HG03064 (cell line): ENCODE data around the gene A1CF.
"Not testable (repeated sequence)": the region's sequence is repeated elsewhere in the genome, so short reads cannot be mapped to it uniquely, and the experiment has no call there.

Source experiments
- ATAC-seq: cut with Tn5 transposase; IDR thresholded peaks from one replicate; pipeline ENCODE4 v1.9.1; 2021; ENCODE audit warnings: low read depth; ENCODE audit not compliant: unreplicated experiment

A1CF gene

GRCh38 chr10:50885097-50885859 lies at the start of gene A1CF:
A1CF (minus strand) TSS chr10:50885627; CDS start chr10:50859940, 25,687 bp downstream.
- ATAC-seq: no peak

GRCh38 chr10:50931948-50932431 lies 46.6 kb upstream of the A1CF start:
- ATAC-seq: no peak

- ATAC-seq: no peak
Measured at GRCh38 chr10:50929670-50930069, 44.2 kb upstream of the A1CF start.

GRCh38 chr10:50928190-50928552 lies 42.7 kb upstream of the A1CF start:
- no peak for ATAC-seq

GRCh38 chr10:50927522-50928189 lies 42.2 kb upstream of the A1CF start:
- no peak for ATAC-seq

GRCh38 chr10:50923471-50923870 lies 38.0 kb upstream of the A1CF start:
- not testable (repeated sequence) for ATAC-seq

GRCh38 chr10:50919010-50919409 lies 33.6 kb upstream of the A1CF start:
- no peak for ATAC-seq

GRCh38 chr10:50918529-50918928 lies 33.1 kb upstream of the A1CF start:
- ATAC-seq: no peak

- ATAC-seq: no peak
Measured at GRCh38 chr10:50917486-50917885, 32.1 kb upstream of the A1CF start.

GRCh38 chr10:50909334-50910014 lies 24.0 kb upstream of the A1CF start:
- ATAC-seq: no peak

- no peak for ATAC-seq
Measured at GRCh38 chr10:50908366-50908765, 22.9 kb upstream of the A1CF start.

GRCh38 chr10:50905797-50906196 lies 20.4 kb upstream of the A1CF start:
- not testable (repeated sequence) for ATAC-seq

- ATAC-seq: no peak
Measured at GRCh38 chr10:50896721-50897120, 11.3 kb upstream of the A1CF start.

- ATAC-seq: no peak
Measured at GRCh38 chr10:50894312-50894711, 8.9 kb upstream of the A1CF start.

- no peak for ATAC-seq
Measured at GRCh38 chr10:50892467-50892866, 7.0 kb upstream of the A1CF start.

- ATAC-seq: no peak
Measured at GRCh38 chr10:50884302-50884701, 1.1 kb downstream of the A1CF start.

- no peak for ATAC-seq
Measured at GRCh38 chr10:50883629-50884028, 1.8 kb downstream of the A1CF start.

GRCh38 chr10:50882540-50882983 lies 2.9 kb downstream of the A1CF start:
- no peak for ATAC-seq

- ATAC-seq: not testable (repeated sequence)
Measured at GRCh38 chr10:50881046-50881445, 4.4 kb downstream of the A1CF start.

- no peak for ATAC-seq
Measured at GRCh38 chr10:50876429-50876828, 9.0 kb downstream of the A1CF start.

- no peak for ATAC-seq
Measured at GRCh38 chr10:50874723-50875122, 10.7 kb downstream of the A1CF start.
